Mesendoderm (in vitro differentiated cells): ENCODE results near the gene HS1BP3.

Source experiments
- DNase-seq: peaks from one replicate; pipeline ENCODE4 v3.0.0; 2013
- H2AK5ac ChIP-seq: 2 replicates; pipeline ENCODE4 v1.6.1; 2013; ENCODE audit warnings: low read length, inconsistent platforms
- H2BK120ac ChIP-seq: 2 replicates; pipeline ENCODE4 v1.6.1; 2013; ENCODE audit warnings: low read depth, mild to moderate bottlenecking, low read length, moderate library complexity, mixed read lengths
- H2BK15ac ChIP-seq: replicated peaks from 2 replicates; pipeline ENCODE4 v1.6.1; 2013; ENCODE audit warnings: low read depth, mild to moderate bottlenecking, moderate library complexity
- H2BK5ac ChIP-seq: 2 replicates; pipeline ENCODE4 v1.6.1; 2013; ENCODE audit warnings: low read length, inconsistent platforms
- H3K18ac ChIP-seq: 2 replicates; pipeline ENCODE4 v1.6.1; 2013; ENCODE audit warnings: mild to moderate bottlenecking, low read length, mixed read lengths
- H3K23ac ChIP-seq: one replicate; pipeline ENCODE4 v1.6.1; 2013; ENCODE audit warnings: low read length
- H3K27ac ChIP-seq: 2 replicates; pipeline ENCODE4 v1.5.1; 2013; ENCODE audit warnings: low read depth, mild to moderate bottlenecking, inconsistent platforms, low read length, moderate library complexity
- H3K27me3 ChIP-seq: 2 replicates; pipeline ENCODE4 v1.6.1; 2013; ENCODE audit warnings: low read length, control low read depth, mild to moderate bottlenecking, inconsistent platforms; ENCODE audit not compliant: insufficient read depth, poor library complexity
- H3K36me3 ChIP-seq: 2 replicates; pipeline ENCODE4 v1.6.1; 2013; ENCODE audit warnings: low read length, inconsistent platforms; ENCODE audit not compliant: control insufficient read depth, insufficient read depth
- H3K4ac ChIP-seq: one replicate; pipeline ENCODE4 v1.6.1; 2013; ENCODE audit warnings: low read depth, mild to moderate bottlenecking, low read length, moderate library complexity
- H3K4me1 ChIP-seq: 2 replicates; pipeline ENCODE4 v1.6.1; 2013; ENCODE audit warnings: low read depth, low read length, inconsistent platforms; ENCODE audit not compliant: control insufficient read depth
- H3K4me2 ChIP-seq: 2 replicates; pipeline ENCODE4 v1.6.1; 2013; ENCODE audit warnings: low read length
- H3K4me3 ChIP-seq: 2 replicates; pipeline ENCODE4 v1.5.1; 2013; ENCODE audit warnings: mild to moderate bottlenecking, low read length
- H3K56ac ChIP-seq: one replicate; pipeline ENCODE4 v1.6.1; 2013; ENCODE audit warnings: low read length
- H3K79me1 ChIP-seq: 2 replicates; pipeline ENCODE4 v1.6.1; 2013; ENCODE audit warnings: low read length, inconsistent platforms
- H3K79me2 ChIP-seq: 2 replicates; pipeline ENCODE4 v1.6.1; 2013; ENCODE audit warnings: mild to moderate bottlenecking, low read length; ENCODE audit not compliant: control insufficient read depth, insufficient read depth
- H3K9ac ChIP-seq: 2 replicates; pipeline ENCODE4 v1.6.1; 2013; ENCODE audit warnings: low read length, inconsistent platforms
- H4K5ac ChIP-seq: one replicate; pipeline ENCODE4 v1.6.1; 2013; ENCODE audit warnings: low read length
- H4K8ac ChIP-seq: one replicate; pipeline ENCODE4 v1.6.1; 2013; ENCODE audit warnings: low read depth, mild to moderate bottlenecking, control low read depth, low read length, moderate library complexity
- WGBS: extraction: QIAGEN DNeasy Blood & Tissue Kit; methylation state at CpG from one replicate; pipeline ENCODE4 v1.1.7; 2013; ENCODE audit warnings: low lambda C conversion rate, missing lambda C conversion rate; ENCODE audit not compliant: insufficient coverage; ENCODE audit errors: extremely low coverage; 5-methylcytosine and 5-hydroxymethylcytosine counted together

HS1BP3 gene

GRCh38 chr2:20650393-20650876, 463 bp downstream of the HS1BP3 start:
- Histone ChIP-seq H3K36me3 (no peaks in the 10 kb centered on the region), H2BK15ac (no peak overlapping the region), H3K4me3 (peak overlapping the region; percentile 38), H3K79me2 (no peaks in the 10 kb centered on the region), H2BK5ac (no peak overlapping the region), H3K4me2 (peak overlapping the region; percentile 81), H3K23ac (no peak overlapping the region), H4K5ac (no peak overlapping the region), H3K18ac (peak overlapping the region; percentile 32), H3K4ac (no peak overlapping the region), H3K27ac (no peak overlapping the region), H3K4me1 (no peaks in the 10 kb centered on the region), H3K79me1 (no peaks in the 10 kb centered on the region), H2BK120ac (no peak overlapping the region), H3K56ac (peak overlapping the region; percentile 71), H3K9ac (peak overlapping the region; percentile 81), H4K8ac (peak overlapping the region; percentile 59), H2AK5ac (no peak overlapping the region), H3K27me3 (no peaks in the 10 kb centered on the region)
- DNase-seq = peak; percentile 57
- no CpG with 5 or more reads among the region's 19 CpGs for WGBS

GRCh38 chr2:20649976-20650375, 922 bp downstream of the HS1BP3 start:
- DNase-seq = no peak
- no CpG with 5 or more reads among the region's 7 CpGs for WGBS

GRCh38 chr2:20649576-20649975, 1.3 kb downstream of the HS1BP3 start:
- H3K23ac ChIP-seq = no peak overlapping the region
- WGBS = no CpG with 5 or more reads among the region's 11 CpGs
- H3K9ac ChIP-seq = no peak overlapping the region
- H4K5ac ChIP-seq = no peak overlapping the region
- no peak for DNase-seq
- no peak overlapping the region for H2BK15ac ChIP-seq
- no peak overlapping the region for H2BK5ac ChIP-seq
- no peak overlapping the region for H4K8ac ChIP-seq
- no peak overlapping the region for H2AK5ac ChIP-seq
- H3K56ac ChIP-seq = peak overlapping the region; percentile 71
- no peak overlapping the region for H2BK120ac ChIP-seq
- H3K4me2 ChIP-seq = no peak overlapping the region
- no peak overlapping the region for H3K27ac ChIP-seq
- H3K4me3 ChIP-seq = no peak overlapping the region
- no peaks in the 10 kb centered on the region for H3K4me1 ChIP-seq
- H3K36me3 ChIP-seq = no peaks in the 10 kb centered on the region
- H3K79me1 ChIP-seq = no peaks in the 10 kb centered on the region
- no peak overlapping the region for H3K18ac ChIP-seq
- H3K79me2 ChIP-seq = no peaks in the 10 kb centered on the region
- no peak overlapping the region for H3K4ac ChIP-seq
- no peaks in the 10 kb centered on the region for H3K27me3 ChIP-seq

More at GRCh38 chr2:20649976-20650375, 922 bp downstream of the HS1BP3 start:
- Histone ChIP-seq H2BK15ac (no peak overlapping the region), H3K56ac (peak overlapping the region; percentile 71), H3K4ac (no peak overlapping the region), H2BK5ac (no peak overlapping the region), H3K27me3 (no peaks in the 10 kb centered on the region), H2AK5ac (no peak overlapping the region), H2BK120ac (no peak overlapping the region), H4K5ac (no peak overlapping the region), H3K79me2 (no peaks in the 10 kb centered on the region), H3K4me3 (no peak overlapping the region), H3K9ac (peak overlapping the region; percentile 81), H3K27ac (no peak overlapping the region), H4K8ac (no peak overlapping the region), H3K4me1 (no peaks in the 10 kb centered on the region), H3K36me3 (no peaks in the 10 kb centered on the region), H3K18ac (no peak overlapping the region), H3K23ac (peak overlapping the region; percentile 20), H3K4me2 (peak overlapping the region; percentile 81), H3K79me1 (no peaks in the 10 kb centered on the region)

GRCh38 chr2:20648831-20649230, 2.1 kb downstream of the HS1BP3 start:
- Histone ChIP-seq H3K79me2 (no peaks in the 10 kb centered on the region), H2BK15ac (no peak overlapping the region), H3K56ac (no peak overlapping the region), H2AK5ac (no peak overlapping the region), H3K4ac (no peak overlapping the region), H3K27ac (no peak overlapping the region), H3K4me1 (no peaks in the 10 kb centered on the region), H3K18ac (no peak overlapping the region), H3K79me1 (no peaks in the 10 kb centered on the region), H2BK5ac (no peak overlapping the region), H3K4me2 (no peak overlapping the region), H3K23ac (no peak overlapping the region), H3K9ac (no peak overlapping the region), H3K36me3 (no peaks in the 10 kb centered on the region), H2BK120ac (no peak overlapping the region), H4K5ac (no peak overlapping the region), H3K27me3 (no peaks in the 10 kb centered on the region), H3K4me3 (no peak overlapping the region), H4K8ac (no peak overlapping the region)
- DNase-seq = no peak
- no CpG with 5 or more reads among the region's 9 CpGs for WGBS

- Histone ChIP-seq H2BK15ac (no peak overlapping the region), H3K56ac (no peak overlapping the region), H2BK120ac (no peak overlapping the region), H3K4ac (no peak overlapping the region), H2AK5ac (no peak overlapping the region), H3K18ac (no peak overlapping the region), H3K79me1 (no peaks in the 10 kb centered on the region), H3K4me1 (no peaks in the 10 kb centered on the region), H2BK5ac (no peak overlapping the region), H3K79me2 (no peaks in the 10 kb centered on the region), H3K27ac (no peak overlapping the region), H3K4me2 (no peak overlapping the region), H3K9ac (no peak overlapping the region), H3K27me3 (no peaks in the 10 kb centered on the region), H3K36me3 (no peaks in the 10 kb centered on the region), H4K8ac (no peak overlapping the region), H4K5ac (no peak overlapping the region), H3K4me3 (no peak overlapping the region), H3K23ac (no peak overlapping the region)
- no peak for DNase-seq
- no CpG with 5 or more reads among the region's 4 CpGs for WGBS
Observed at GRCh38 chr2:20648206-20648605, 2.7 kb downstream of the HS1BP3 start.

GRCh38 chr2:20647738-20648137, 3.2 kb downstream of the HS1BP3 start:
- Histone ChIP-seq H4K5ac (no peak overlapping the region), H3K4ac (no peak overlapping the region), H3K79me2 (no peaks in the 10 kb centered on the region), H3K27me3 (no peaks in the 10 kb centered on the region), H3K4me2 (no peak overlapping the region), H4K8ac (no peak overlapping the region), H3K4me1 (no peaks in the 10 kb centered on the region), H3K23ac (no peak overlapping the region), H3K56ac (no peak overlapping the region), H3K79me1 (no peaks in the 10 kb centered on the region), H3K4me3 (no peak overlapping the region), H2AK5ac (no peak overlapping the region), H2BK5ac (no peak overlapping the region), H3K18ac (no peak overlapping the region), H2BK15ac (no peak overlapping the region), H3K9ac (no peak overlapping the region), H2BK120ac (no peak overlapping the region), H3K27ac (no peak overlapping the region), H3K36me3 (no peaks in the 10 kb centered on the region)
- WGBS = no CpG with 5 or more reads among the region's 8 CpGs
- DNase-seq = no peak
